Tibial nerve (tissue), 4 donors: ENCODE results near the gene ARSJ.

ENCODE experiments used
- CTCF ChIP-seq, 5 experiments: fragments of 200-600 bp in 3 of 5; fragments of 450-650 bp in 2 of 5; sonication (generic) in 3 of 5; IDR thresholded peaks; one replicate each; pipeline ENCODE4 v1.5.1; 2016 to 2019; ENCODE audit warnings: antibody characterized with exemption in 5 of 5, mild to moderate bottlenecking in 3 of 5, moderate library complexity in 2 of 5
- EP300 ChIP-seq, 2 donors: sonication (generic); formaldehyde crosslinking; IDR thresholded peaks; one replicate each; pipeline ENCODE4 v1.6.1; 2017; ENCODE audit warnings: antibody characterized with exemption in 2 of 2, mild to moderate bottlenecking in 1 of 2
- POLR2A ChIP-seq, 2 donors: fragments of 450-650 bp; IDR thresholded peaks; one replicate each; pipeline ENCODE4 v1.6.1; 2017; ENCODE audit warnings: antibody characterized with exemption in 2 of 2, mild to moderate bottlenecking in 2 of 2, moderate library complexity in 2 of 2

GRCh38 chr4:113951263-113951662 lies 28.2 kb downstream of the ARSJ start:
- TF ChIP-seq CTCF (IDR thresholded peaks at IDR 0.05) (no peak), POLR2A (IDR thresholded peaks at IDR 0.05) (no peak), EP300 (IDR thresholded peaks at IDR 0.05) (no peak)
